GM21515 (cell line): ENCODE data around the gene ADD3.

Experiments used
- ATAC-seq: cut with Tn5 transposase; IDR thresholded peaks from one replicate; pipeline ENCODE4 v1.9.1; 2021; ENCODE audit not compliant: unreplicated experiment

Gene ADD3

GRCh38 chr10:110144507-110144906 is 136.7 kb downstream of the ADD3 start:
- ATAC-seq = no peak

DNA sequence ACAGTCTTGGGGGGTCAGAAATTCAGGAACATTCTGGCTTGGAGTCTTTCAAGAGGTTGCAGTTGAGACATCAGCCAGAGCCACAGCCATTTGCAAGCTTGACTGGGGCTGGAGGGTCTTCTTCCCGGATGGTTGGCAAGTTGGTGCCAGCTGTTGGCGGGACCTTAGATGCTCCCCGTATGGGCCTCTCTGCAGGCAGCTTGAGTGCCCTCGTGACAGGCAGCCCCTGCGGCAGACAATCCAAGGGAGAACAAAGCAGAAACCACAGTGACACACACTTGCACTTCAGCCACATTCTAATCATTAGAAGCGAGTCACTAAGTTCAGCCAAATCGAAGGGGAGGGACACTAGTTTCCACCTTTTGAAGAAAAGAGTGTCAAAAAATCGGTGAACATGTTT is 140.2 kb downstream of the ADD3 start:
- no peak for ATAC-seq

GRCh38 chr10:110149259-110149658 is 141.5 kb downstream of the ADD3 start:
- ATAC-seq = no peak

DNA sequence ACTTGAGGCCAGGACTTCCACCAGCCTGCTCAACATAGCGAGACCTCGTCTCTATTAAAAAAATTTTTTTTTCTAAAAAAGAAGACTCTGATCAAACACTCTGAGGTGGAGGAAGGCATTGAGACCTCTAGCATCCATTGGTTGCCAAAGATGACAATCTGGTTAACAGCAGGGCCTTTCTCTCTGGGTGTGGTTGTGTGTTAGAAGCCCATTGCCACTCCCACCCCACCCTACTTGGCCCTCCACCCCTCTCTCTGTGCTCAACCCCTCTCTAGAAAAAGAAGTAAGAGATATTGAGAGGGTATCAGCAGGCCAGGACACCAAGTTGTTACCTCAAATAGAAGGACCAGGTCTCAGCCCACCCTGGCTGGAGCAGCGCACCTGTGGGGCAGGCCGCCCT is 142.3 kb downstream of the ADD3 start:
- ATAC-seq = no peak

- ATAC-seq = no peak
Observed at GRCh38 chr10:110150981-110151380, 143.2 kb downstream of the ADD3 start.

GRCh38 chr10:110151467-110151866 is 143.7 kb downstream of the ADD3 start:
- ATAC-seq = no peak

DNA sequence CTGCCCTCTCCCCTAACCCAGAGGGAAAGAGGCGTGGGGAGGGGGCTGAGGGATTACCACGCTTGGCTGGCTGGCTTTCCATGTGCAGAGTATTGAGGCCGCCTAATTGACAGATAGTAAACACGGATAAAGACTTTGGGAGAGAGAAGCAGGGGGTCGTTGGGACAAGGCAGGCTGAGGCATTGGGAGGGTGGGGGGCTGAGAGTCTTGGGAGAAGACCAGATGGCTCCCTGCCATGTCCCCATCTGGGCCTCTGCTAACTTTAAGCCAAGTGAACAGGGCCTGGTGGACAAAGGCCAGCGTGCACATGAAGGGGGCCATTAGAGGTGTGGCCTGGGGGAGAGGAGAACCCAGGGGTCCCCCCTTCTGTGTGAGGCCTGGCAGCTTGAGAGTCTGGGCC is 144.2 kb downstream of the ADD3 start:
- no peak for ATAC-seq

- no peak for ATAC-seq
Observed at GRCh38 chr10:110153396-110153795, 145.6 kb downstream of the ADD3 start.

DNA sequence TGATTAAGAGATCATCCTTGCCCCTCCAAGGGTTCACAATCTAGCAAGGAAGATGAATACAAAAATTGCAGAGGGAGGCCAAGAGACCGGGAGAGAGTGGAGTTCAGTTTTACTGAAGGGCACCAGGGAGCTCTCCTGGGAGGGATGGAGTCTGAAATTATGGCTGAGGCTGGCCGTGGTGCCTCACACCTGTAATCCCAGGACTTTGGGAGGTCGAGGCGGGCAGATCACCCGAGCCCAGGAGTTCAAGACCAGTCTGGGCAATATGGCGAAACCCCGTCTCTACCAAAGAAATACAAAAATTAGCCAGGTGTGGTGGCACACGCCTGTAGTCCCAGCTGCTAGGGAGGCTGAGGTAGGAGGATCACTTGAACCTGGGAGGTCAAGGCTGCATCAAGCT is 148.3 kb downstream of the ADD3 start:
- no peak for ATAC-seq

GRCh38 chr10:110158051-110159005 is 150.5 kb downstream of the ADD3 start:
- ATAC-seq = no peak

GRCh38 chr10:110160081-110160480 is 152.3 kb downstream of the ADD3 start:
- ATAC-seq = no peak

GRCh38 chr10:110160522-110160921 is 152.7 kb downstream of the ADD3 start:
- ATAC-seq = no peak

DNA sequence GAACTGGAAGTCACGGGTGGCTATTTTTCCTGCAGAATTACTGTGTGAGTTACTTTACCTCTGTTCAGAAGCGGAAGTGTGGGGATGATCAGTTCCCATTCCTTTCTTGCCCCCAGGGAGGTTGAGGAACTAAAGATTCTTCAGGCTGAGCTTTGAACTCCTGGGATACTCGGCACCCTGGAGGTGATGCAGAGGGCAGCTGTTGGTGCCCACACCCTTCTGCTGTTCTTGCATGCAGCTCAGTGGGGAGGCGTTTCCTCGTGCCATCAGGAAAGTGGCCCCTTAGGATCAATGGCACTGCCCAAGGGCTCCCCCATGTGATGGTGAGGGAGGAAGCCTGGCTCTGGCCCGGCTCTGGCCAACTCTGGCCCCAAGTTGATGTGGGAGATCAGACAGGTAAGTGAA is 155.0 kb downstream of the ADD3 start:
- no peak for ATAC-seq

DNA sequence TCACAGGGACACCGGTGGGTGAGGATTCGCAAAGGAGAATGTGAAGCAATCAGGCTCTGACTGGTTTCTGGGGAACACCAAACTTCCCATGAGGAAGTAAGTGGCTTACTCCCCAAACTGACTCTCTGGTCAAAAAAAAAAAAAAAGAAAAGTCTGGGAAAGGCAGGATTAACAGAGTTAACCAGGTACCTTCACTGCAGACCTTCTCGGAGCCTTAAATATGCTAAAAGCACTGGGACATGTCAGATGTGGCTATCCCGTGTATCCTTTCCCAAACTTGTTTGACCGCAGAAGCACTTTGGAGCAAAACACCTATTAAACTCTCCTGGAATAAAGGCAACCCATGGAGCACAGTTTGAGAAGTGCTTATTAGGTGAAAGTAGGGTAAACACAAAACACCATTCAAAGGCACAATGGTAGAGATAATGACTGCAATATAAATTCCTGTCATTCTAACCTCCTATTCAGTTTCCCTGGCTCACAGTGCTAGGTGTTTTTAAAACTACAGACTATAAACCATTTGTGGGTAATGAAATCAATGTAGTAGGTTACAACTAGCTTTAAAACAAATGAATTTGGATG is 155.5 kb downstream of the ADD3 start:
- no peak for ATAC-seq

- no peak for ATAC-seq
Observed at GRCh38 chr10:110163841-110164240, 156.1 kb downstream of the ADD3 start.

DNA sequence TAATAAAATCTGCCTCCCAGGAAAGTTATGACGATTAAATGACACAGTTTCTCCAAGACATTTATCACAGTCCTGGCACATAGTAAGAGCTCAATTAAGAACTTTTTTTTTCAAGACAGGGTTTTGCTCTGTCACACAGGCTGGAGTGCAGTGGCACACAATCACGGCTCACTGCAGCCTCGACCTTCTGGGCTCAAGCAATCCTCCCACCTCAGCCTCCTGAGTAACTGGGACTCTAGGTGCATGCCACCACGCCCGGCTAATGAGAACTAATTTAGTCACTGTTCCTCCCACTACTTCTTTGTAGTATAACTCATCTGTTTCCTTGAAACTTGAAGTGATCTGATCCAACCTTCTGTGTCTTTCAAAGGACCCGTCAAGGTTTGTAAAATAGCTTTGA is 157.5 kb downstream of the ADD3 start:
- ATAC-seq = no peak

- ATAC-seq = no peak
Observed at GRCh38 chr10:110167149-110167548, 159.4 kb downstream of the ADD3 start.

- no peak for ATAC-seq
Observed at GRCh38 chr10:110168601-110169481, 161.1 kb downstream of the ADD3 start.

GRCh38 chr10:110169586-110169985 is 161.8 kb downstream of the ADD3 start:
- ATAC-seq = no peak

GRCh38 chr10:110170142-110170971 is 162.6 kb downstream of the ADD3 start:
- no peak for ATAC-seq

- no peak for ATAC-seq
Observed at GRCh38 chr10:110171032-110171431, 163.2 kb downstream of the ADD3 start.
